Calu3 (cell line): ENCODE results near the gene MED27. TPM values are rescaled to one million over a fixed set of nuclear protein-coding genes. Genes with fewer than 3 reads are reported as not detected.

Source experiments
- BruUV-seq: library from RNA; stranded (reverse); fragments of 400-500 nt; replicated peaks from 2 replicates; lab custom pipeline; 2021; lab: Mats Ljungman, UMichigan
- CTCF ChIA-PET: fragments of 300-600 bp; sonication (Branson Sonifier 250); formaldehyde crosslinking; loops from one replicate; lab custom pipeline; 2022; ENCODE audit warnings: antibody characterized with exemption; lab: Charles Lee
- DNase-seq: peaks from one replicate; pipeline ENCODE4 v3.0.0; 2022
- H3K27ac Mint-ChIP-seq: one replicate; pipeline ENCODE4 v1.8.0; 2022; ENCODE audit warnings: mixed read lengths; ENCODE audit not compliant: unreplicated experiment
- H3K27me3 Mint-ChIP-seq: one replicate; pipeline ENCODE4 v1.8.0; 2022; ENCODE audit warnings: mixed read lengths; ENCODE audit not compliant: unreplicated experiment
- H3K36me3 Mint-ChIP-seq: one replicate; pipeline ENCODE4 v1.8.0; 2022; ENCODE audit warnings: mild to moderate bottlenecking, moderate library complexity, mixed read lengths; ENCODE audit not compliant: insufficient read depth, unreplicated experiment
- H3K4me1 Mint-ChIP-seq: one replicate; pipeline ENCODE4 v1.8.0; 2022; ENCODE audit warnings: mild to moderate bottlenecking, low read depth, mixed read lengths; ENCODE audit not compliant: unreplicated experiment
- H3K4me3 Mint-ChIP-seq: one replicate; pipeline ENCODE4 v1.8.0; 2022; ENCODE audit warnings: mild to moderate bottlenecking, low read depth, moderate library complexity, mixed read lengths; ENCODE audit not compliant: unreplicated experiment
- H3K9me3 Mint-ChIP-seq: one replicate; pipeline ENCODE4 v1.8.0; 2022; ENCODE audit warnings: low read depth, mixed read lengths; ENCODE audit not compliant: unreplicated experiment
- CTCF ChIP-seq: fragments of 200-600 bp; IDR thresholded peaks from one replicate; pipeline ENCODE4 v1.8.0; 2022; ENCODE audit warnings: antibody characterized with exemption; ENCODE audit not compliant: unreplicated experiment
- intact Hi-C: fragments of 100-400 bp; cut with micrococcal nuclease; formaldehyde crosslinking; loops from one replicate; pipeline ENCODE4 v1.10.0; 2022; ENCODE audit not compliant: unreplicated experiment
- total RNA-seq: library from RNA; stranded (reverse); gene quantifications from 2 replicates; pipeline ENCODE4 v1.2.3, GENCODE V29; 2022

The MED27 gene
- total RNA-seq, 1 experiment from 2014 or later = 19.3 TPM

GRCh38 chr9:132068605-132069004 lies 11.1 kb downstream of the MED27 start:
- no peak overlapping the region for H3K4me3 Mint-ChIP-seq
- DNase-seq = no peak
- H3K27me3 Mint-ChIP-seq = no peaks in the 10 kb centered on the region
- no peaks in the 10 kb centered on the region for H3K4me1 Mint-ChIP-seq
- no peak for TF ChIP-seq CTCF
- no TSS peak for BruUV-seq
- intact Hi-C loops = no loop called here
- H3K27ac Mint-ChIP-seq = no peak overlapping the region
- no peaks in the 10 kb centered on the region for H3K36me3 Mint-ChIP-seq
- CTCF ChIA-PET = no interaction called here
- no peaks in the 10 kb centered on the region for H3K9me3 Mint-ChIP-seq

GRCh38 chr9:132066511-132066910 lies 13.2 kb downstream of the MED27 start:
- intact Hi-C loops = no loop called here
- no peaks in the 10 kb centered on the region for H3K27me3 Mint-ChIP-seq
- no peaks in the 10 kb centered on the region for H3K4me1 Mint-ChIP-seq
- BruUV-seq = no TSS peak
- H3K4me3 Mint-ChIP-seq = no peak overlapping the region
- H3K9me3 Mint-ChIP-seq = no peaks in the 10 kb centered on the region
- TF ChIP-seq CTCF = no peak
- H3K36me3 Mint-ChIP-seq = no peaks in the 10 kb centered on the region
- H3K27ac Mint-ChIP-seq = no peak overlapping the region
- CTCF ChIA-PET = no interaction called here
- DNase-seq = no peak

- Mint-ChIP-seq H3K27ac (no peak overlapping the region), H3K9me3 (no peaks in the 10 kb centered on the region), H3K4me3 (no peak overlapping the region)
These were observed 13.6 kb downstream of the MED27 start for GRCh38 chr9:132066057-132066456.

GRCh38 chr9:132063281-132063680 lies 16.4 kb downstream of the MED27 start:
- Mint-ChIP-seq H3K27me3 (no peaks in the 10 kb centered on the region), H3K4me1 (no peaks in the 10 kb centered on the region), H3K36me3 (no peaks in the 10 kb centered on the region), H3K27ac (no peak overlapping the region), H3K9me3 (peaks cover 3% of the 10 kb centered on the region), H3K4me3 (no peak overlapping the region)
- CTCF ChIA-PET = no interaction called here
- intact Hi-C loops = no loop called here
- TF ChIP-seq CTCF = no peak
- BruUV-seq = no TSS peak
- DNase-seq = no peak

More at GRCh38 chr9:132066057-132066456, 13.6 kb downstream of the MED27 start:
- Mint-ChIP-seq H3K36me3 (no peaks in the 10 kb centered on the region), H3K27me3 (no peaks in the 10 kb centered on the region), H3K4me1 (no peaks in the 10 kb centered on the region)
- BruUV-seq = no TSS peak
- CTCF ChIA-PET = no interaction called here
- DNase-seq = no peak
- intact Hi-C loops = no loop called here
- TF ChIP-seq CTCF = no peak
